PC-3 (cell line): ENCODE results near the gene SLC38A4.

Experiments used
- CTCF ChIP-seq: fragments of 300-600 bp; sonication (generic); conservative IDR thresholded peaks from 2 replicates; pipeline ENCODE4 v1.5.1; 2017; ENCODE audit warnings: antibody characterized with exemption, low read depth, mild to moderate bottlenecking, low read length
- EZH2 ChIP-seq: fragments of 300-600 bp; sonication (generic); IDR thresholded peaks from one replicate; pipeline ENCODE4 v1.6.1; 2017; ENCODE audit warnings: antibody characterized with exemption, mild to moderate bottlenecking, low read length; ENCODE audit not compliant: unreplicated experiment

DNA sequence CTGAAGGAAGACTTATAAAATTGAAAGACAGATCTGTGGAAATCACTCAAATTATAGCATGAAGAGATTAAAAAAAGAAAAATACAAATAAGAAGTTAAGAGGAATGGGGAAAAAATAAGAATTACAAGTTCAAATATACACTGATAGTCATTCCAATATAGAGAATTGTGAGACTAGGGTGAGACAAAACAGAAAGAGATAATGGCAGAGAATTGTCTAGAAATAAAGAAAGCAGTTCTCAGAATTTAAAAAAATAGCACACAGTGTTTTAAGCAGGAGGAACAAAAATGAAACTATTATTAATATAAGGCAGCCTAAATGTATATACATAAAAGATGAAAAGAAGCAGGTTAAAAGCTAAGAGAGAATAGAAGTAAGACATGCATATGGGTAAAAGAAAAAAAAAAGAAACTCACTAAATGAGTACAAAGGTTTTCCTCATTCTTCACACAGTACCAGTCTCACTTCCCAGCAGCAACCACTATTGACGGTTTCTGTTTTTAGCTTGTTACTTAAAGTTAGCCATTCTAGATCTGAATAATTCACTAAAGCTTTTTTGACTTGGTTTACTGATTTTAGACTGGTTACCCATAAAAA lies 31.1 kb downstream of the SLC38A4 start:
- TF ChIP-seq EZH2 (no peak), CTCF (no peak)
